ENCODE results near the gene RHCE. TPM values are rescaled to one million over a fixed set of nuclear protein-coding genes. Genes with fewer than 3 reads are reported as not detected.

The RHCE gene
- 0.31 and 0.95 TPM in 2 replicates for total RNA-seq

GRCh38 chr1:25420715-25421114, at the start of gene RHCE:
Gene RHCE, minus strand, starts transcription at chr1:25420825. Its CDS starts 39 bp downstream, at chr1:25420786.

GRCh38 chr1:25430073-25430966, 9.7 kb upstream of the RHCE start, which contains the start of gene MACO1:
Gene MACO1, plus strand, starts transcription at chr1:25430897. Its CDS starts 202 bp downstream, at chr1:25431099.

GRCh38 chr1:25338188-25338981, 82.2 kb downstream of the RHCE start, which contains the start of gene TMEM50A:
Gene TMEM50A, plus strand, starts transcription at chr1:25338334. Its CDS starts 2,153 bp downstream, at chr1:25340487.

Other genes starting within 250 kb of the RHCE start
- 32.6 and 33.5 TPM in 2 replicates for gene SYF2, start 188.3 kb downstream of the RHCE start, total RNA-seq
- gene RSRP1, start 173.4 kb downstream of the RHCE start, total RNA-seq, result 21.2 and 32.1 TPM in 2 replicates
- gene RHD, start 148.3 kb downstream of the RHCE start, total RNA-seq, result not detected in 2 replicates
- 90.7 and 97.5 TPM in 2 replicates for gene TMEM50A, start 82.5 kb downstream of the RHCE start, total RNA-seq
- 11.5 and 15.0 TPM in 2 replicates for gene MACO1, start 10.1 kb upstream of the RHCE start, total RNA-seq
- gene LDLRAP1, start 122.8 kb upstream of the RHCE start, total RNA-seq, result 29.3 TPM in 2 replicates
- gene MAN1C1, start 196.0 kb upstream of the RHCE start, total RNA-seq, result 1.1 TPM in 1 of 2 replicates, not detected in the other

Measured in hair follicular keratinocyte (primary cell).